CMK (cell line): ENCODE data around the gene MYOCD.

Experiments used
- DNase-seq: peaks from one replicate; pipeline ENCODE4 v3.0.0-alpha.2; 2010; ENCODE audit warnings: low read depth

MYOCD gene

DNA sequence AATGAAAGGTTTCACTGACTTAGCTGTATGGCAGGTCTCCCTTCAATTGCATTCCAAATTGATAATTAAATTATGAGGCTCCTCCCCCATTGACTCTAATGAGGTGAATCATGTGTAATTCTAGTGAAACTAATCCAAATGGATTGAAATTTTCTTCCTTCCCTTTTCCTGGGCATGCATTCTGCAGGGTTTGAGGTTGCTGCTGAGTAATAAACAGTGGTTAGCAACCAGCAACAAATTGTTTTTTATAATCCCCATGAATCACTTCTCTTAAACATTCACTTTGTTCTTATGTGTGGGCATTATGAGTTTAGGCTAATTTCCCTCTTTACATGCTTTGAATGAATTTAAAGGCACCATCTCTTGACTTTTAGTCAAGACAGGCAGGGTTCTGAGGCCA is 43.4 kb downstream of the MYOCD start:
- no peak for DNase-seq

DNA sequence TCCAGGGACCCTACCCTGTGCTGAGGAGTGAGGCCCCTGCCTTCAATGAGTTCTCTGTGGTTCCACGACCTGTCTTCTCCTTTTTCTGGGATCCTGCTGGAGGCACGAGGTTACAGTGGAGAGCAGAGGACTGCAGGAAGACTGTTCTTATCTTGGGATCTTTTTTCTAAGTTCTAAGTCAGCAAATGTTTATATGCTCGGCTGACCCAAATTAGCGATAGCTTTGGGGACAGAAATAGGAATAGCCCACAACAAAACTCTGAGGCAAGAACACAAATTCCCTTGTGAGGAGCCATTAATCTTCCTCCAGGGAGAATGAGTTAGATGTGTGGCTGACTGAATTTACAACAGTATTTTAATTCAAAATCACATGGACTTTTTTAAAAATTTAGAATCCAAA is 46.7 kb downstream of the MYOCD start:
- no peak for DNase-seq

DNA sequence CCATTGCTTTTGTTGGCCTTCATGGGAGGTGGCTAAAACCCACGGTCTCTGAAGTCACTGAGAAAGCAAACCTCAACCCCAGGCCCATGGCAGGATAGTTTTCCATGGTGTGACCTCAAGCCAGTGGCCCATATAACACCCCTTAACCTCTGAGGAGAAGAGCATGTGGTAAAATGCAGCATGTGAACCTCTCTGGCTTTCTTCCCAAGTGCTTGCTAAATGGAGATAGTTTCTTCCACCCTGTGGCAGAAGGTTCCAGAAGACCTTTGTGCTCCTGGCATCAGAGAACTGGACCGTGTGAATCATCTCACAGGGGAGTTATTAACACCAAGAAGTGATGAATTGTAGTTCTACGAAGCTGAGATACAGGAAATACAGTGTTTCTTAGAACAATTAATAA is 47.3 kb downstream of the MYOCD start:
- no peak for DNase-seq

DNA sequence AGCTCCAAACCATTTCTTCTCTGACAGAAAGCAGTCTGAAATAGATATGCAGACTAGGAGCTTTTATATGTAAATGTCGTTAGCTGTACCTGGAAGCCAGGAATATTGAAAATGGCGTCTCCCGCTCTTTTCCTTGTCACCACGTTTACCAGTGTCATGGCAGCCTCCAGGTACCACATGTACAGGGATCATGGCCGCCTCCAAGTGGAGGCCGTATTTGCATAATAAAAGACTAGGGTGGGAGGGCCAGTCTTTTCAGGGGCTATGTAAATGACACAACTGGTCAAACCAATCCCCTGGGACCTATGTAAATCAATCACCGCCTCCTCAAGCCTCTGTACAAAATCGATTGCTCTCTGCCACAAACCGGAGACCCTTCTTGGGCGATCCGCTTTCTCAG is 54.3 kb downstream of the MYOCD start:
- DNase-seq, result no peak

DNA sequence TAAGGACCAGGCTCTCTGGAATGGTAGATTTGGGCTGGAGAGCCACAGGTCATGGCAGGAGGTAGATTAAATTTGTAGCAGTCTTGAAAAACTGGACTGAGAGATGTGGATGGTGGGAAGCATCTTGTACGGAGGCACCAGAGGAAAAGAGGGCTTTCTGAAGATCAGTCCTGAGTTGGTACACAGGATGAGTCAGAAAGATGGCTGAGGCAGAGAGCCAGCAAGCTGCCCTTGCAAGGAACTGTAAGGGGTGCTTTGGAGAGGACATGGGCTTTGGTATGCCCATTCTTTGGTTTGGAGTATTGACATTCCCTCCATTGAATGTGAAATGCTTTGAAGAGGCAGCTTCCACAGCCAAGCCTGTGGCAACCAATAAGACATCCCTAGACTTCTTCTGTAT is 55.9 kb downstream of the MYOCD start:
- DNase-seq, result no peak

DNA sequence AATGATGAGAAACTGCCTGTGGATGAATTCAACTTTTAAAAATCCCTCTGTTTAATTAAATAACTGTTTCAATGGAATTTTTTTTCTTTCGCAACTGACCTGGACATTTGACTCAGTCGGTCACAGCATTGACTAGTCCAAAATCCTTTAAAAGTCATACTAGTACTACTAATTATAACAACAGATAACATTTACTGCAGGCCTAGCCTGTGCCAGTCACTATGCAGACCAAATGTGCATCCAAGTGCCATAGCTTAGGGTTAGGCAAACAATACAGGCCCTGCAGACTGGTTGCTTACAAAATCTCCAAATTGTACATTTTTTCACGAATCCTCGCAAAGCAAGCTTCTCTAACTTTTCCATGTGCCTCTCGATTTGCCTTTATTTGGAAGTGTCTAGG is 56.6 kb downstream of the MYOCD start:
- DNase-seq, result no peak

DNA sequence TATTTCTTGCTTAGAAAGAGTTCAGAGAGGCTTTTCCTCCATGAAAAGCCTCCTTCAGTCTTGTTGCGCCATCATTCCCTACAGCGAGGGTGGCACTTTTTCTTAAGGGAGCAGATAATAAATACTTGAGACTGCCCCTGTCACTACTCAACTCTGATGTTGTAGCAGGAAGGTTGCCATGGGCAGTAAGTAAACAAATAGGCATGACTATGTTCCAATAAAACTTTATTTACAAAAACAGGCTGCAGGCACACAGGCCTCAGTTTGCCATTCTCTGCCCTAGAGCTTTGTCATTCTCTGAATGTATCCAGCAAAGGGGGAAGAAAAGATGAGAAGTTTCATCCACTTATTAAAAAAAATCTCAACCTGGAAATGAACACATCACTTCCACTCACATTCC is 60.4 kb downstream of the MYOCD start:
- DNase-seq, result no peak

DNA sequence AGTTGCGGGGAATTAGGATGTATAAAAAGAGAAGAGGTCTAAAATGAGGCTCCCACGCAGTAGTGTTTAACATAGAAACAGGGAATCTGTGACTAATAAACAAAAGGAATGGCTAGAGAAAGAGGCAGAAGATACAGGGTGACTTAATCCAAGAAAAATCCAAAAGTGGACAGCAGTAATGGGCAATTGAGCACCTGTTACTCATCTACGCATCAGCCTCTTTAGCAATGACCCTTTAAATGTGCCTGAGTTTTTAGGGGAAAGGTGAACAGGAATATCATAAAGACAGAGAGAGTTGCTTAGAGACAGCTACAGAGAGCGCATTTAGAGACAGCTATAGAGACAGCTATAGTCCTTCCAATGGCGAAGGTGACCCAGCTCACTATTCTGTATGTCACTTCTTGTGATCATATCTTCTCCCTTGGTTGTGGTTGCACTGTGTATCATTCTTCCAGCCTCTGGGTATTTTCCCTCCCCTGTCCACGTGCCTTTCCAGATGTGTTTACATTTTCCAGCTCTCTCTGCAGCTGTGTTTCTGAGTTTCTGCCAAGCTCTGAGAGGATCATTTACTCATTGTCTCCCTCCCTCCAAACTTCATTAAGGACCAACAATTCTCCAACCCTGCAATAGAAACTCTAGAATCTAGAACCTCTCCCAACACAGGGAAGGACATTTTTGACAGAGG is 61.5 kb downstream of the MYOCD start:
- DNase-seq, result no peak

DNA sequence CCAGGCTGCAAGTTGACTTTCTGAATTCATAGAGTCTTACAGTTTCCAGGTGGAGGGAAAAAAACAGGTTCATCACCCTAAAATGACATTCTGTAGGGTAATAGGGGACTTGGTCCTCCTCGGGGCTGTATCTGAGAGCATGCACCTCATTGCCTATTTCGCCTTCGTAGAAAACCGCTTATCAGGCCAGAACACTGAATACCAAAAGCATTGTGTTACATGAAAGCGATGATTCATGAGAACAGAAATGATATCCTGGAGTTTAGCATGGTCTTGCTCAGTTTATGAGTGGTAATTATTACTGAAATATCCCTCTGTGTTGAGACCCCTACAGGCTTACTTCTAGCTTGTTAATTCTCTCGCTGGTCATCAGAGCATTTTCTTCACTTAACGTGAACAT is 62.2 kb downstream of the MYOCD start:
- no peak for DNase-seq

DNA sequence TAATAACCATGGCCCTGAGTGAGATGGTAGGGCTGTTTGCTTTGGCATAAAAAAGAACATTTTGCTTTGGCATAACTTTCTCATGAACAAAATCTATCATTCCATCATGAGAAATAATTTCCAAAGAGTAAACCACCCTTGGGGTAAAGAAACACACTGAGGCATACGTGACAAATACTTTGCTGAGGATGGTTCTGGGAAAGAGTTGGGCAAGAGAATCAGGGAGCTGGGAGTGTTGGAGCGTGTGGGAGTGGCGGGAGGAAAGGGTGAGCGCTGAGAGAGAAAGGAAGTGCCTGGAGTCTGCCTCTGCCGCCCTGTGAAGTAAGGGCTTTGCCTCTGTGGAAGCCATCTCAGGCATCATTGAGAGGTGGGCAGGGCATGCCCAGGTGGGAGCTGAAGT is 63.4 kb downstream of the MYOCD start:
- DNase-seq, result no peak

DNA sequence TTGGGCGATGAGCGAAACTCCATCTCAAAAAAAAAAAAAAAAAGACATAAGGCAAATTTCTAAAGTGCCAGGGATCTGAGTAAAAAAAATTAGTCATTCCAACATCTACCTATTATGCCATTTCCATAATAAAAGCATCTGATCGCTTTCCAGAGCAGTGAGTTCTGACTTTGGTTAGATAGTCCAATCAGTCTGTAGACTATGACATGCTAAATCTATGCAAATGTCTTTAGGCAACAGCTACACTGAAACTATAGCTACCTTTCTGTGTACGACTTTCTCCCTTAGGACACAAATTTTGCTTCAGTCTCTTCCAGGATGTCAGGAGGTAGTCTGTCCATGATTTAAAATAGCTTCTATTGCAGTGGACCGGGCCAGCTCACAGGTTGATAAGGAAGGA is 64.7 kb downstream of the MYOCD start:
- no peak for DNase-seq

DNA sequence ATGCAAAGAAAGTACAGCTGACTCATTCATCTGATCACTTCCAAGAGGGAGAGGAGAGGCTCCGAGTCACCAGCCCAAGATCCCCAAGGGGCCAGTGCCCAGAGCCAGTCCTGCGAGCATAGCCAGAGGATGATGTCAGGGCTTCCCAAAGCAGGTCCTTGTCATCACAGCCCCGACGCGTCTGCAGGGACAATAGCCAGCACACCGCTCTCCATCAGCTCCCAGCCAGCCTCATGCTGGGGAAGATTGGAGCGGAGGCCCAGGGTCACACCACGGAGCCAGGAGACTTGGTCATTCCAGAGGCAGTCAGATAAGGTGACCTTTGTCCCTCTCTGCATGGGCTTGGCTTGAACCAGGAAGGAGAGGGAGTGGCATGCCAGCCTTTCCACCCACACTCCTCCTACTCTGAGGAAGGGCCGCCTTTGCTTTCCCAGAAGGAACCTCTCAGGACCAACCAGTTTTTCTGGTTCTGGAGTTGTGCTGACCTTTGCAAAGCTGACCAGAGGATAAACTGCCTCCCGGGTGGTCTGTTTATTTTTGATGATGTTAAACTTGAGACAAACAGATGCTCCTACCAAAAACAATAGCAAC is 65.3 kb downstream of the MYOCD start:
- DNase-seq, result no peak

DNA sequence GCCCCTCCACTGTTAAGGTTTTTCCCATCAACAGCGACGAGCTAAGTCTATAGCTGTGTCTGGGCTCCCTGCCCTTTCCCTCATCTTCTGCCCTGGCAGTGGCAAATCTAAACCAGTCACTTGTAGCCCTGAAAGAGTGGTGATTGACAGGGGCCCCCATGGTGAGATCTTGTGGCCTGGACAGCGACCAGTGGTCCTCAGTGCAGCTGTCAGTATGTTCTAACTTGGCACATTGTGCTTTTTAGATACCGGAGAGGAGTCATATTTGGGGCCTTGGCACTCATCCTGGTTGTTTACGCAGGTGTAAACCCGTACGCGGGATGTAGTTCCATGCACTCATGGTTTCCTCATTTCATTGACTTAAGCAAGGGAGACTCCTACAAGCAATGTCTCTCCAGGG is 66.1 kb downstream of the MYOCD start:
- no peak for DNase-seq

DNA sequence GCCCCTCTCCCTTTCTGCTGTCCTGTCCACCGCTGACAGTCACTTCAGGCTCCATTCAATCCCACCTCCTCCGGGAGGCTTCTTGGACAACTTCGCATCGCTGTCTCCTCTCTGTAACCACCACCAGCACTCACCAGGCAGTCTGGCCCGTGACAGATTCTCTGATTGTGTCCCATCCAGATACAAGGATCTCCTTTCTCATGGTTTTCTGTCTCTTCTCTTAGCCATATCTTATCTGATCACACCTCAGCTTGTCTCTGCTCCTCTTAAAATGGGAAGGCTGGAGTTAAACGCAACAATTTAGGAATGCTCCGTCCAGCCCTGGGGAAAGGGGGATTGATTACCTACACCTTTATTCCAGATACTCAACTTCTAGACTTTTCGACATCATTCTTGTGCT is 66.7 kb downstream of the MYOCD start:
- no peak for DNase-seq

DNA sequence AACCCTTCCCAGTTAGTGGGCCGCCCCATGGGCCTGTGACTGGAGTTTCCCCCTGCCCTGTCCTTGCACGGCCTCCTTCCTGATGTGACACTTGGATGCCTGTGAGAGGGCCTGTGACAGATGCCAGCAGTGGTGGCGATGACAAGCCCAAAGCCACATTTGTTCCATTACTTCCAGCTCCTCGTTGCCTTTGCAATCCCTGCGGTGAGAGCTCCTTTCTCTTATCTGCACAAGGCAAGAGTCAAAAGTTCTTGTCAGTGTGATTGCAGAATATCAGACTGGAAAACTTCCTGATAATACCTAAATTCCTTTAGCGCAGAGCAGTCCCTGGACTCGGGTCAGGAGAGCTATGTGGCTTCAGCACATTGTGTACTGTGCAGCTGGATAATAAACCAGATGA is 69.2 kb downstream of the MYOCD start:
- no peak for DNase-seq

DNA sequence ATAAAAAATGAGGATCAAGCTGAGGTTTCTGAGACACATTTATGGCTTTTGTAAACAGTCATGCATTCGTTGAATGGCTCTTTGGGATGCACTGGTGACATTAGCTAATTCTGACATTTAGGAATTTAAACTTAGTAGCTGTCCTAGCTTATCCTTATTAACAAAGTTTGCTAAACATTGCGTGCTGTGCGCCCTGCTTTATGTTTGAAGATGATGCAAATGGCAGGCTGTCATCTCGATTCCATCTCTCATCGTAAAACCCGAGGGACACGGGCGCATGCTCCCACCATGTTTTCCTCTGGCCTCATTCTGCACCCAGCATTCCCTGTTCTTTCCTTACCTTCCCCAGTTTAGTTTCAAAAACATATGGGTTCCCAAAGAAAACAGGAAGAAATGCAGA is 69.8 kb downstream of the MYOCD start:
- DNase-seq, result no peak

DNA sequence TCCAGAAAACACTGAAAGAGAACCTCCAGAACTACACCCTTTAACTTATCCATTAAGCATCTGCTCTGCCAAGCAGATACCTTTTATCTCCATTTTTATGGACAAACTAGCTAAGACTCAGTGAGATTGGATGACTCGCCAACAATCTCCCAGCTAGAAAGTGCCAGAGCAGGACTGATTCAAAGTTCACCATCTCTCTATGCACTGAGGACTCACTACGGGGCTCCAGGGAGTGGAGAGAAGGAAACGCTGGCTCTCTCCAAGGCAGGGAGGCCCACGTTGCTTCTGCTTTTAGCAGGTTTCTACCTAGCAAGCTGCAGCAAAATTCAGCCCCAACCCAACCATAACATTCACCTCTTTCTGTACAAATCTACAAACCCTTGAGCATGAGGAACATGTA is 70.8 kb downstream of the MYOCD start:
- no peak for DNase-seq

DNA sequence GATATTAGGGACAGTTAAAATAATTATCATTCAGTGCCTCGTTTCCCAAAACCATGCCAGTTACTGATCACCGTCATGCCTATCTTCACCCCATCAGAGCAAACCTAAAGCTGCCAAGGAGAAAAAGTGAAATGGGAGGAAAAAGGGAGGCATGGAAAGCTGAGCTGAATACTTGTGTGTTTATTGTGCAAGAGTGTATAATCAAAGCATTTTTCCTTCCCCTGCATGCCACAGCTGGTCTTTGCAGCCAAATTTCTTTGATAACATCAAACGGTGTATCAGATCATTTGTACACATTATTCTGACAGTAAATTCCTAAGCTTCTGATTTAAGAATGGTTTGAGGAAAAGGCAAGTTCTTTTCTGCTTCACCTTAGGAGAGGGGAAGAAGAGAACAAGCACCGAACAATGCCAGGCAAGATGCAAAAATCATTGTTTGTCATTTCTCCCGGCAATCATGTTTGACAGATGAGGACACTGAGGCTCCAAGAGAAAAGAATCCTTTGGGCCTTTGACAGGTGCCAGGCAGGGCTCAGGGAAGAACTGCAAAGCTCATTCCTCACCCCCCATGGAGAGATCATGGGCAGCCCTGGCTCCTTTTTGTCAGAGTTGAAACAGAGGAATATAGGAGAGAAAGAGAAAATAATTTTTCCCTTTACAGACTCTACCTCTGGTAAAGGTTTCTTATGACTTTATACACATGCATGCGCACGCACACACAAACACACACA is 72.2 kb downstream of the MYOCD start:
- DNase-seq, result no peak

DNA sequence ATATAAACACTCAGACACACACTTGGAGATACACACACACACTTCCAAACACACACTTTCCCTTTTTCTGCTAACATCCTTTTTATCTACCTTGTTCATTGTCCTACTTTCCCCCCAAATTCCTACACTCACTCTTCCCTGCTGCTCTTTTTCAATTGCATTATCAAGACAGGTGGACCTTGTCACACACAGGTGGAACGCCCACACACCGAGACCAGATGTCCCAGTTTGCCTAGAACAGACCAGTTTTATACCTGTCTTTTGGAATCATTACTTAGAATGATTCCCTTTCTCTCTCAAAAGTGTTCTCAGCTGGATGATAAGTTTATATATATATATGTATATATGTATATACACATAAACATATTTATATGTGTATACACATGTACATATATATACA is 72.9 kb downstream of the MYOCD start:
- DNase-seq, result no peak

DNA sequence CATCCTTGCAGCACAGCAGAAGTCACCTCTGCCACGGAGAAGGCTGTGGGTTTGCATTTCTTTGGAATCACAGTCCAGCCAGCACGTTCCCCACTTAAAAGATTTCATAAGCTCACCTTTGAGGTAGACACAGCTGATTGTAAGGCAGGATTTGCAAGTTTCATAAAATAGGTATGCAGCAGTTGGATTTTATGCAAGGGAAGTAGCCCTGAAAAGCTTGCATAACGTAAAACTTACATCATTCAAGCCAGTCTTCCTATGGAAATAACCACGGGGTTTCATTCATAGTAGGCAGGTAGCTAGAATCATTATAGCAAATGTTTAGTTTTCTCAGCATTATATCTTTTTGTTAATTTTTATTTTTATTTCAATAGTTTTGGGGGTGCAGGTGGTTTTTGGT is 73.8 kb downstream of the MYOCD start:
- no peak for DNase-seq

DNA sequence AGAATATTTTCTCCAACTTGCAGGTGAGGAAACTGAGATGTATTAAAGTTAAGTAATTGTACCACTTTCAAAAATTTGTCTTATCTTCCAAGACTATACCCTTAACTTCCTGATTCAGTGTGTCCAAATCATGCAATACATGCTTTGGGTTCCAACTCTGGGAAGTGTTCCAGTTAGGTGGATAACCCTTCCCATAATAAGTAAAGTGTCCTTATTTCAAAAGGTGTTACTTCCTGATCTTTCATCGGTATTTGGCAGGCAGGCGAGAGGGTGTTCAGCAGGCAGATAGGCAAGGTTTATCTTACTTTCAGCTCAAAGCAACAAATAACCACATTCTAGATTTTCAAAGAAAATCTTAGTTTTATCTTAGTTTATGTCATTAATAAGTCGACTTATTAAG is 77.4 kb downstream of the MYOCD start:
- no peak for DNase-seq

DNA sequence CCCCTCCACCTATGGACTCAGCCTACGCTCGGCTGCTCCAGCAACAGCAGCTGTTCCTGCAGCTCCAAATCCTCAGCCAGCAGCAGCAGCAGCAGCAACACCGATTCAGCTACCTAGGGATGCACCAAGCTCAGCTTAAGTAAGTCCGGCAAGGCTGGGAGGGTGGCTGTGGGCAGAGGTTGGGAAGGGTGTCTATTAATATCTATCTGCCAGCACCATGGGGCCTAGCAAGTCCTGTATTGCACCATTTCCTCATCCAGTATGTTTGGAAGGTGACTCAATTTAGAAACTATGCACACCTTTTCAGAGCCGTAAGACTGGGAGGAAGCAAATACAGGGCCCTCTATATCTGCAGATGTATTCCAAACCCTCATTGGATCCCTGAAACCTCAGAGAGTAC is 78.6 kb downstream of the MYOCD start:
- no peak for DNase-seq

DNA sequence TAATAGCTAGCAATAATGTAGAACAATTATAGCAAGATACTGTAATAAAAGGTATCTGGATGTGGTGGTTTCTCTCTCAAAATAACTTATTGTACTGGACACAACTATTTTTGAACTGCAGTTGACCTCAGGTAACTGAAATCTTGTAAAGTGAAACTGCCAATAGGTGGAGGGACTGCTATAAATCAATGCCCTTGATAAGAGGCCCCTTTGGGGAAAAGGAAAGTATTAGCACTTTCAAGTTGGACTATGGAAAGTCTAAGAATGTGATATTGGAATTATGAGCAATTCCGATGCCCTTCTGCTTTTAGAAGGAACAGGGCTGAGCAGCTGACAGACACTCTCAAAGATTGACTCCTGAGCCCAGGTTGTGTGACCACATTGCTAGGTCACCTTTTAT is 79.1 kb downstream of the MYOCD start:
- no peak for DNase-seq

DNA sequence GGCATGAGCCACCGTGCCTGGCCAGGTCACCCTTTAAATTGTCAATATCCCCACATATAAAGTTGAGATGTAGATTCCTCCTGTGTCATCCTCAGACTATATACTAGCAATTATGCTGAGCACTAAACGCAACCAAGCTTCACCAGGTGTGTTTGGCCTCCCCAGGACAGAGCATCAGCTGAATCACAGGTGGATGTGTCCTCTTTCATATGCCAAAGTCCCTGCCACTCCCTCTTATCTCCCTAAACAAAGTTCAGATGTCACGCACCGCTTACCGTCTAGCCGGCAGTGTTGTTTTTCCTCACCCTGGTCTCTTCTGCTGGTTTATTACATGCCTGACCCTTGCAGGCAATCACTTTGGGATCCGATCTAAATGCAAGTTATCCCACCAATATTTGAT is 79.8 kb downstream of the MYOCD start:
- DNase-seq, result no peak
